Cardiac muscle cell (in vitro differentiated cells and primary cell): ENCODE results near the gene BPI. TPM values are rescaled to one million over a fixed set of nuclear protein-coding genes. Genes with fewer than 3 reads are reported as not detected.
"Not testable (repeated sequence)": the region's sequence is repeated elsewhere in the genome, so short reads cannot be mapped to it uniquely, and the experiment has no call there.

Experiments
- DNase-seq, 2 donors: peaks; one replicate each; pipeline versions ENCODE4 v3.0.0 to v3.0.0-alpha.2; 2010 to 2017; ENCODE audit warnings: low read depth in 1 of 2, low spot score in 1 of 2
- H3K27ac ChIP-seq: fragments of 200-600 bp; sonication (generic); 2 replicates; pipeline ENCODE4 v1.5.1; 2016
- H3K27me3 ChIP-seq: fragments of 200-600 bp; sonication (generic); 2 replicates; pipeline ENCODE4 v1.6.0; 2016; ENCODE audit warnings: control low read depth
- H3K36me3 ChIP-seq: fragments of 200-600 bp; sonication (generic); 2 replicates; pipeline ENCODE4 v1.5.1; 2016; ENCODE audit warnings: control low read depth
- H3K4me1 ChIP-seq: fragments of 200-600 bp; sonication (generic); 2 replicates; pipeline ENCODE4 v1.8.1; 2017; ENCODE audit warnings: low read depth, mild to moderate bottlenecking, mixed run types
- H3K4me3 ChIP-seq: fragments of 200-600 bp; sonication (generic); 2 replicates; pipeline ENCODE4 v1.5.1; 2016; ENCODE audit warnings: mild to moderate bottlenecking
- H3K9me3 ChIP-seq: fragments of 200-600 bp; sonication (generic); 2 replicates; pipeline ENCODE4 v1.5.1; 2017; ENCODE audit warnings: low read depth, mild to moderate bottlenecking, control low read depth
- CTCF ChIP-seq: IDR thresholded peaks from 2 replicates; pipeline ENCODE4 v1.5.1; 2012; ENCODE audit warnings: low read depth, mild to moderate bottlenecking, low read length
- polyA plus RNA-seq: library from polyadenylated mRNA; unstranded; fragments of >200 nt; fragmentation: Nextera tagmentation; extraction: Ambion mirVana; gene quantifications from 2 replicates; pipeline ENCODE4 v1.2.1, GENCODE V29; 2016
- total RNA-seq: library from RNA; depleted of rRNA; stranded (reverse); fragments of >200 nt; gene quantifications from 2 replicates; pipeline ENCODE4 v1.2.3, GENCODE V29; 2016

Gene BPI
- total and polyA plus RNA-seq, 2 experiments from 2014 or later, result not detected

- H3K27ac ChIP-seq, result no peak overlapping the region
- no peak for DNase-seq
- no peaks in the 10 kb centered on the region for H3K4me1 ChIP-seq
- H3K27me3 ChIP-seq, result no peaks in the 10 kb centered on the region
- no peaks in the 10 kb centered on the region for H3K36me3 ChIP-seq
- no peak for TF ChIP-seq CTCF
- no peaks in the 10 kb centered on the region for H3K9me3 ChIP-seq
- no peak overlapping the region for H3K4me3 ChIP-seq
Observed at GRCh38 chr20:38277691-38278090, 26.3 kb upstream of the BPI start.

- no peaks in the 10 kb centered on the region for H3K4me1 ChIP-seq
- no peak overlapping the region for H3K4me3 ChIP-seq
- no peaks in the 10 kb centered on the region for H3K36me3 ChIP-seq
- no peak overlapping the region for H3K27ac ChIP-seq
- TF ChIP-seq CTCF, result no peak
- no peaks in the 10 kb centered on the region for H3K9me3 ChIP-seq
- H3K27me3 ChIP-seq, result no peaks in the 10 kb centered on the region
- DNase-seq, result no peak
Observed at GRCh38 chr20:38278131-38278530, 25.8 kb upstream of the BPI start.

- no peak for TF ChIP-seq CTCF
- Histone ChIP-seq H3K27me3 (no peaks in the 10 kb centered on the region), H3K9me3 (no peaks in the 10 kb centered on the region), H3K4me3 (no peak overlapping the region), H3K27ac (no peak overlapping the region), H3K36me3 (no peaks in the 10 kb centered on the region), H3K4me1 (no peaks in the 10 kb centered on the region)
- no peak for DNase-seq
Observed at GRCh38 chr20:38278763-38279162, 25.2 kb upstream of the BPI start.

- not testable (repeated sequence) for H3K27ac ChIP-seq, H3K4me3 ChIP-seq, H3K27me3 ChIP-seq, DNase-seq, H3K36me3 ChIP-seq, H3K4me1 ChIP-seq, H3K9me3 ChIP-seq
Observed at GRCh38 chr20:38281176-38281915, 22.6 kb upstream of the BPI start.

GRCh38 chr20:38283236-38283635 lies 20.7 kb upstream of the BPI start:
- no peaks in the 10 kb centered on the region for H3K36me3 ChIP-seq

GRCh38 chr20:38284066-38284650 lies 19.8 kb upstream of the BPI start:
- not testable (repeated sequence) for H3K4me3 ChIP-seq, H3K27ac ChIP-seq, H3K4me1 ChIP-seq, H3K27me3 ChIP-seq, H3K36me3 ChIP-seq, DNase-seq, H3K9me3 ChIP-seq

More at GRCh38 chr20:38283236-38283635, 20.7 kb upstream of the BPI start:
- Histone ChIP-seq H3K27ac (no peak overlapping the region), H3K4me3 (no peak overlapping the region), H3K4me1 (no peaks in the 10 kb centered on the region), H3K27me3 (no peaks in the 10 kb centered on the region), H3K9me3 (no peaks in the 10 kb centered on the region)
- DNase-seq, result no peak
- no peak for TF ChIP-seq CTCF
